GM04503 (cell line): ENCODE data around the gene KIAA1328.
"Not testable (repeated sequence)": the region's sequence is repeated elsewhere in the genome, so short reads cannot be mapped to it uniquely, and the experiment has no call there.

ENCODE experiments used
- DNase-seq: peaks from one replicate; pipeline ENCODE4 v3.0.0-alpha.2; 2012; ENCODE audit warnings: low read depth

KIAA1328 gene

DNA sequence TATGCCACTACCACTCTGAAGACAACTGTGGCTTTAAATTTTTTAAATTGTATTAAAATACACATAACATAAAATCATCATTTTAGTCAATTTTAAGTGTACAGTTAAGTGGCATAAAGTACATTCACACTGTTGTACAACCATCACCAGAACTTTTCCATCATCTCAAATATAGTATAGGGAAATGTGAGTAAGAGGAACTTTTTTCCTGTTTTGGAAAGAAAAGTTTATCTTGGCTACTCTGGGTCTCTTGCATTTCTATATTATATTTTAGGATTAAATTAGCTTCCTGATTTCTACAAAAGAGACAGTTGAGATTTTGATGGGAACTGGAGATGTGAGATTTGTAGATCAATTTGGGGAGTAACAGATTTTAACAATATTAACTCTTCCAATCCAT is 3.4 kb upstream of the KIAA1328 start:
- no peak for DNase-seq

DNA sequence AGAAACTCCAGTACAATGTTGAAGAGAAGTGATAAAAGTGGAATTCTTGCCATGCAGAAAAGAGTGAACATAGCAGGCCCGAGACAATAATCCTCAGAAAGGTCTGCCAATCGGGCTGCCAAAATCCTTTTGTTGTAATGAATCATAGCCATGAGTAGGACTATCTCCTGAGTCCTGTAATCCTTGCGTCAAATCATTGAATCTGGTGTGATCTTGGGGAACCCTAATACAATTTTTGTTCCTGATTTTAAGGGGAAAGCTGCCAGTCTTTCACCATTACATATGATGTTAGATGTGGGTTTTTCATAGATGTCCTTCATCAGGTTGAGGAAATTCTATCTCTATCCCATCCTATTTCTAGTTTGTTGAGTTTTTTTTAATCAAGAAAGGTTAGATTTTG is 2.4 kb upstream of the KIAA1328 start:
- no peak for DNase-seq

DNA sequence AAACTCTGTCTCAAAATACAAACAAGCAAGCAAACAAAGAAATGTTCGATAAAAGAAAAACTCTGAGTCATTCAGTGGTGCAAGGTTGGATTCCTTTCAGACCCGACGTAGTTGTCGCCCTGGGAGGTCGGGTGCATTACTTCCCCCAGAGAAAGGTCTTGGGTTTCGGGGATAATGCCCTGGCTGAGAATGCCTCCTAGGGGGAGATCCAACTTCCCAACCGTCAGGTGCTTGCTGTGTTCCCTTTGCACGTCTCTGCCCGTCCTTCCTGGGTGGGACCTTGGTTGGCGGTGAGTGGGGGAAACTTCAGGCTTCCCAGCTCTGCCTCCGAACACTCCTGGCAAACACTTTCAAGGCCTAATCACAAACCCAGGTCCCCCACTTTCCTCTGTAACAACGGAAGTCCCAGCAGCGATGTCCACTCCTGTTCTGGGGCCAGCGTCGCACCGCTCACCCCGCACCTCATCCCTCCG is 734 bp upstream of the KIAA1328 start:
- DNase-seq = peak; percentile 18

DNA sequence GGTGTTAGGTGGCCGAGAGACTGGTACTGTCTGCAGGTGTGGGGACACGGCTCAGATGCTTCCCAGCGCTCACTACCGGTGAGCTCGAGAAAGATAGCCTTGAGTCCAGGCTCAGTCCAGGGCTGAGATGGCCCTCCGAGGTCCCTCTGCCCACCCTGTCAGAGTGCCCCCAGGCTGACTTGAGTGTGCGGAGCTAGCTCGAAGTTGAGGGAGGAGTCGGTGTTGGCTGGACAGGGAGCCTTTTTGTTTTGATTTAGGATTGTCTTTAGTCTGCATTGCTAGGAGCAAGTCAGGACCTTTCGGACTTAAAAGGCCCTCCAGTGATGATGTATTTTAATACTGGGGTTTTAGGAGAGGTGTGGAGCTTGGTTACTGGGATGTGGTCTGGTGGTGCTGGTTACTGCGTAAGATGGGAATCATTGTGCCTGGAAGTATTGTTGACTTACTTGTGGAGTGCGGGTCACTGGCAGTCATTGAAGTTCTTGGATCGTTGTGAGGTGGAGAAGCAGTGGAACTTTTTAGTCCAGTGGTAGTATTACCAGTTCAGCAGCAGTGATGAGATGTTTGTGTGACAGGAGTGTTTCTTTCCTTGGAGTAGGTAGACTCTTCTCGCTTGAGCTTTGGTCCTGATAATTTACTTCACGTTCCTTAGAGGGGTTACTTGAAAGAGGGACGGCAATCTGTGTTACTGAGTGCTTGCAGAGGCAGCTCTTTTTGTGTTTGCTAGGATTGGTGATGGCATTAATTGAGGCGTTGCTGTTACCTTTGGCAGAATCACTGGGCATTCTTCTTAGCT is 633 bp downstream of the KIAA1328 start:
- no peak for DNase-seq

DNA sequence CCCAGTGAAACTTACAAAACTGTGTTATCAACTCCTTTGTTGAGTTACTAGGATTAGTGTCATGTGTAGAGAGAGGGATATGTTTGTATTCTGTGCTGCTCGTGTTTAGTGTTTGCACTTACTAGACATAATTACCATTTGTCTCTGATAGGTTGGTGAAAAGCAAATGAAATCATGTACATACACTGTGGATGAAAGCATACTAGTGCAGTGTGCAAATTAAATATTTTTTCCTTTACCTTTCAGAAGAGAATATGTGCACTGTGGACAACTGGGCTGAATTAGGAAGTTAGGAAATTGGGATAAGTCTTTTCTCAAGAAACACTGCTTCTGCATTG is 1.2 kb downstream of the KIAA1328 start:
- DNase-seq = no peak

DNA sequence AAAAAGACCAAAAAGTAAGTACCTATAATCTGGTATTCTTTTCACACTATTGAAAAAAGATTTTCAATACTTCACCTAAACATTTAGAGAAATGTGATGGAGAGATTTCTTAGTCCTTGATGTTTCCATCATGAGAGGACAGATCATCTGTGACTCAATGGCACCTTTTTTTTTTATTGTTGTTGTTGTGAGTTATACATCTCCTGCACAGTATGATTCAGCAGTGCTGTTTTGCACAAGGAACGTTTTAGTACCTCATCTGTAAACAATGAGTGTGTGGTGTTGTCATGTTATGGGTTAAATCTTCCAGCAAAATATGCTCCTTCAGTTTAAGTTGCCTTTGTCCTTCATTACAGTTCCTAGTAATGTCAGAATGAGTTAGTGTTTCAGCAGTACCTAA is 2.2 kb downstream of the KIAA1328 start:
- no peak for DNase-seq

DNA sequence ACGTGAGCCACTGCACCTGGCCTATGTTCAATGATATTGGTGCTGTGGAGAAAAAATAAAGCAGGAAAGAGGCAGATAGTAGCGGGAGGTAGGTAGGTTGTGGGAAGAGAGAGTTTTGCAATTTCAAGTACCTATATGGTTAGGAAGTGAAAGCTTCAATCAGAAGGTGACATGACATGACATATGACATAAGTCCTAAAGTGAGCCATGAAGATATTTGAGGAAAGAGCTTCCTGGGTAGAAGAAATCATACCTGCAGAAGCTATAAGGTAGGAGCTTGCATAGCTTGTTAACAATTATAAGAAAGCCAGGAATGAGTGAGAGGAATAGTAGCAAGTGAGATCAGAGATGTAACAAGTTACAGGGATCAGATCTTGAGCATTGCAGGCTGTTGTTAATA is 4.2 kb downstream of the KIAA1328 start:
- no peak for DNase-seq

DNA sequence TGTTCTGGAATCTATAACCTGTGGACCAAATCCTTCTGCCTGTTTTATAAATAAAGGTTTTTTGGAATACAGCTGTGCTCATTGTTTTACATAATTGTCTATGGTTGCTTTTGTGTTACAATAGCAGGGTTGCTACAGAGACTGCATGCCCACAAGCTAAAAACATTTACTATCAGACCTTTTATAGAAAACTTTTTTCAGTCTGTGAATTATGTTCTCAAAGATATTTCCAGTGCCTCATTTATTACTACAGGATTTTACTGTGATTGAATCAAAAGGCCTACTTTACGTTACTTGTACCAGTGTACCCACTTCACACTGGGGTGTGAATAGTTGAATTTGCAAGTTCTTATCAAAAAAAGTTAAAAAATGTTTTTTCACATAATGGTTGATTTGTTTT is 7.0 kb downstream of the KIAA1328 start:
- no peak for DNase-seq

DNA sequence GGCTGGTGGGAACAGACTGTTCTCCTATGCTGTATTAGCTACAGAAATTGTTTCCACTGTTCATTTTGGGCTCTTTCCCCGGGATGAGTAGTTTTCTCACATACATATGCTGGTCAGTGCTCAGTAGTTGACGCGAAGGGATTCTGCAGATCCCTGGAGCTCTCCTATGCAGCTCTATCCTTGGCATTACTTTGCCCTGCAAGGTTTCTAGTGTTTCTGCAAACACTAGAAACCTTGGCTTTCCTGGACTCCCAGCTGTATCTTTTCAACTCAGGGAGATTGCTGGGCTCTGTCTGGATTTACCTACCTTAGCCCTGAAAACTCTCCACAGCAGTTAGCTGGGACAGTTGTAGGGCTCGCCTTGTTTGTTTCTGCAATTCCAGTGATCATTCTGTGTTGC is 10.9 kb downstream of the KIAA1328 start:
- no peak for DNase-seq

DNA sequence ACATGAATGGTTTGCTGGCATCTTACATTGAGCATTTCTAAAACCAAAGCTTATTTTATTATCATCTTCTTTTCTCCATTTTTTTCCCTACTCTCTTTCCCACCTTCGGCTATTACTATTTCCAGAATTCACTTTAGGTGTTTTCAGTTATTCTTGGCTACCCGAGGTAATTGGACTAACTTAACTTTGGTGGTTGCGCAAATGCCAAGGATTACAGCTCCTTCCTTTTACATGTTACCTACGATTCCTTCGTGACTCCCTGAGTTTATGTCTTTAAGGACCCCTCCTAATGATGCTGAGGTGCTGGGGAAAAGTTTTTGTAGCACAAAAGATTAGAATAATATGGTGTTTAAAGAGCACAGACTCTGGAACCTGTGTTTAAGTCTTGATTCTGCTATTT is 14.3 kb downstream of the KIAA1328 start:
- DNase-seq = no peak

DNA sequence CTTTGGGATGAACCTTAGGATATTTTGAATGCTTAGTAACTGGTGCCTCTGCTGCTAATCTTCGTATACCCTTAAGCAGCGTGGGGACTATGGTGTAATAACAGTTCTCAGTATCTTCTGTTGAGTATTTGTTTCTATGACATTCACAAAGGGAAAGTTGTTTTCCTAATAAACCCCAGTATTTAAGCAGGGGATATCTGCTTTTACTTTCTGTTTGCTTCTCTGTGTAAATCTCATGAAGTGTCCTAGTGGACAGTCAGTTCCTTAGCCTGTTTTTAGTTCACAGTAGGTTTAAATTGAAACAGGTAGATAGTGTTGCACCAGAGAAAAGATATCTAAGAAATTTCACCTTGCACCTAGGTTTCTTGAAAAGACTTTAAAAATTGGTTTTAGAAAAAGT is 14.9 kb downstream of the KIAA1328 start:
- no peak for DNase-seq

DNA sequence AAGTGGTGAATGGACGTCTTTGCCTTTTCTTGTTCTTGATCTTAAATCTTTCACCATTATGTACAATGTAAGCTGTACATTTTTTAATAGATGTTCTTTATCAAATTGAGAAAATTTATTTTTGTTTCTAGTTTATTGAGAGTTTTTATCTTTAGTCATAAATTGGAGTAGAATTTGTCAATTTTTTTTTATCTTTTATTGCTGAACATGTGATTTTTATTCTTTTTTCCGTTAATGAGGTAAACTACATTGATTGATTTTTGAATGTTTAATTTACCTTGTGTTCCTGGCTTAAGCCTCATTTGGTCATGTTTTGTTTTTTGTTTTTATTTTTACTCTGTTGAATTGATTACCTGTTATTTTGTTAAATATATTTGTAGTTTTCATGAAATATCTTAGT is 19.7 kb downstream of the KIAA1328 start:
- no peak for DNase-seq

DNA sequence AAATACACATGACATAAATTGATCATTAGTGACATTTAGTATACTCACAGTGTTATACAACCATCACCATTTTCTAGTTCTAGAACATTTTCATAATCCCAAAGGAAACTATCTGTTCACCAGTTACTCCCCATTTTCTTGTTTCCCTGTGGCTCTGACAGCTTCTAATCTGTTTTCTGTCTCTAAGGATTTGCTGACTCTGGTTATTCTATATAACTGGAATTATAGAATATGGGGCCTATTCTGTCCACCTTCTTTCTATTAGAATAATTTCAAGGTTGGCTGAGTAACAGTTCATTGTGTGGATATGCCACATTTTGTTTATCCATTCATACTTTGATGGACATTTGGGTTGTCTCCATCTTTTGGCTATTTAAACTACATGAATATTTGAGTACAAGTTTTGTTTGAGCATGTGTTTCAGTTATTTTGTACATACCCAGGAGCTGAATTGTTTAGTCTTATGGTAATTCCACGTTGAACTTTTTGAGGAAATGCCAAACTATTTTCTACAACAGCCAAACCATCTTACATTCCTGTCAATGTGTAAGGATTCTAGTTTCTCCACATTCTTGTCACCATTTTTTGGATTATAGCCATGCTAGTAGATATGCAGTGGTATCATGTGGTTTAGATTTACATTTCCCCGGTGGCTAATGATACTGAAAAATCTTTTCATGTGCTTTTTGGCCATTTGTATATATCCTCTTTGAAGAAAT is 20.5 kb downstream of the KIAA1328 start:
- peak; percentile 68 for DNase-seq

DNA sequence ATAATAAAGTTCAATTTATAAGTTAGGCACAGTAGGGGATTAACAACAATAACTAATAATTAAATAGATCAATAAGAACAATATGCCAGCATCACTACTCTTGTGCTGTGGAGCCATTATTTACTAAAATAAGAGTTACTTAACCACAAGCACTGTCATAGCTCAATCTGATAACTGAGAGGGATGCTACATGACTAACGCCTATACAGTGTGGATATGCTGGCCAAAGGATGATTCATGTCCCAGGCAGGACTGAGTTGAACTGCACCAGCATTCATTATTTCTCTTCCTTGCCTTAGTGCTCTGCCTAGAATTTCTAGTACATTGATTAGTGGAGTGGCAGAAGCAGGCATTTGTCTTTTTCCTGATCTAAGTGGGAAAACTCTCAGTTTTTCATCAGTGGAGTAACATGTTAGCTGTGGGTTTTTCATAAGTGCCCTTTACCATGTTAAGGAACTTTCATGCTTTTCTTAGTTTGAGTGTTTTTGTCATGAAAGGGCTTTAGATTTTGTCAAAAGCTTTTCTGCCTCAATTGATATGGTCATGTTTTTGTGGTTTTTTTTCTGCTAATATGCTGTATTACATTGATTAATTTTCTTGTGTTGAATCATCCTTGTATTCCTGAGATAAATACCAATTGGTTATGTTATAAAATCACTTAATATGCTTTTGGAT is 21.7 kb downstream of the KIAA1328 start:
- DNase-seq = peak; percentile 79

DNA sequence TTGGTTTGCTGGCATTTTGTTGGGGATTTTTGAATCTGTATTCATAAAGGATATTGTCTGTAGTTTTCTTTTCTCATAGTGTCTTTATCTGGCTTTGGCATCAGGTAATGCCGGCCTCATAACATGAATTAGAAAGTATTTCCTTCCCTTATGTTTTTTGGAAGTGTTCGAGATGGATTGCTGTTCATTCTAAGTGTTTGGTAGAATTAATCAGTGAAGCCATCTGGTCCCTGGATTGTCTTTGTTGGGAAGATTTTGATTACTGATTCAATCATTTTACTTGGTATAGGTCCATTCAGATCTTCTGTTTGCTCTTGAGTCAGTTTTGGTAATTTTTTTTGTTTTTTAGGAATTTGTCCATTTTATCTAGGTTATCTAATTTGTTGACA is 22.3 kb downstream of the KIAA1328 start:
- no peak for DNase-seq

DNA sequence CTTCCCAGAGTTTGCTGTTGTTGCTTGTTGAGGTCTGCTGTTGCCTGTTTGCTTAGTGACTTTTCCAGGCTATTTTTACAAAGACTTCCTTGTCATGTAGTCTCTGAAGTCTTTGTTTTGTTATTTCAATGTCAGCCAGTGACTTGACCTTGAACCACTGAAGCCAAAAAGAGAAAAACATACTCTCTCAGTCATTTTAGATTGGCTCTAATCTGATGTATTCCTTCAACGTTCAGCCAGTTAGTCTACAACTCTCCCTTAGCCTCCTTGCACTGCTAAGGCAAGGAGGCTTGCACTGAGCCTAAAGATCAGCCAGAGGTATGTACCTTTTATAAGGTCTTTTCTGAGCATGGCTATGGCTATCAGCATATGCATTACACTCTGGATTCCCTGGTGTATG is 27.9 kb downstream of the KIAA1328 start:
- DNase-seq = no peak

DNA sequence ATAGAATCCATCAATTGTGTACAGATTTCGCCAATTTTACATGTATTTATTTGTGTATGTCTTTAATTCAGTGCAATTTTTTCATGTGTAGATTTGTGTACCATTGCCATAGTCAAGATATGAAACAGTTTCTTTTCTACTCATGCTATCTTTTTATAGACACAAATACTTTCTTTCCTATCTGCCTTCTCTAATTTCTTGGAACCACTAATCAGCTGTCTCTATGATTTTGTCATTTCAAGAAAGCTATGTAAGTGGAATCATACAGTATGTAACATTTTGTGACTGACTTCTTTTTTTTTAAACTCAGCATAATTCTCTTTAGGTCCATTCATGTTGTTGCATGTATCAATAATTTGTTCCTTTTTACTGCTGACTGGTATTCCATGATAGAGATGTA is 33.3 kb downstream of the KIAA1328 start:
- no peak for DNase-seq

DNA sequence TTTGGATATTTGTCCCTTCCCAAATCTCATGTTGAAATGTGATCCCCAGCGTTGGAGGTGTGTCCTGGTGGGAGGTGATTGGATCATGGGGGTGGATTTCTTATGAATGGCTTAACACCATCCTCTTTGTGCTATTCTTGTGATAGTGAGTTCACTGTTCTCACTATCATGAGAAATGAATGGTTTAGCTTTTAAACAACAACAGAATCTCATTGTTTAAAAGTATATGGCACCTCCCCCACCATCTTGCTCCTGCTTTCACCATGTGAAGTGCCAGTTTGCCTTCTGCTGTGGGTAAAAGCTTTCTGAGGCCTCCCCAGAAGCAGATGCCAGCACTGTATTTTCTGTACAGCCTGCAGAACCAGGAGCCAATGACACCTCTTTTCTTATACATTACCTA is 38.1 kb downstream of the KIAA1328 start:
- DNase-seq = no peak

DNA sequence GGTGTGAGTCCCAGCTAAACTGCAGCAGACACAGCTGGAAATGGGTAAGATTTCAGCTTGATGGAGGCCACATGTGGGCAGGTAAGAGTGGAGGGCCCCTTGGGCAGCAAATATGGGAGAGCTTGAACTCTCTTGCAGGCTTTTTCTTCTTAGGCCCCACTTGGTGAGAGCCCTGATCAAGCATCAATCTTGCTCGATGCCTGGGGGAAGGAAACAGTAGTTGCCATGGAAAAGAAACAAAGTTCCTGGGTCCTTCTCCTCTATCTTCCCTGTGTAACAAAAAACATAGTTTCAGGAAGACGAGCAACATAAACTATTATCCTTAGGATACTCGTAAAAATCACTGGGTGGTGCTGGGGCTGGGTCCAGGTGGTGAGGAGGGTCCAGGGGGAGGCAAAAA is 42.9 kb downstream of the KIAA1328 start:
- DNase-seq = no peak

DNA sequence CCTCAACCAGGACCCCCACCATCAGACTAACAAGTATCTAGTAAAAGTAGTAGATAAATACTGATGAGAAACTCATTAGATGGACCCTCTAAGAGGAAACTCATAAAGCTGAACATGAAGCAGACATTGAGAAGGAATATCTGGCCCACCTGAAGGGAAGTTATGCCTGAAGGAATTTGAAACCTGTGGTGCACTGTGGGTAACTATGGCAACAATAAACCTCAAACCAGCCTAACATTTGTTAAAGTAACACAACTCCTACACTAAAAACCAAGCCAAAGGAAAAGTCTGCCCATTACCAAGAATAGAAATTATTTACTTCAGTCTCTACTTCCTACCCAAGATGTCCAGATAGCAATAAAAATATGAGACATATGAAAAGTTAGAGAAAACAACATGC is 43.4 kb downstream of the KIAA1328 start:
- DNase-seq = no peak

DNA sequence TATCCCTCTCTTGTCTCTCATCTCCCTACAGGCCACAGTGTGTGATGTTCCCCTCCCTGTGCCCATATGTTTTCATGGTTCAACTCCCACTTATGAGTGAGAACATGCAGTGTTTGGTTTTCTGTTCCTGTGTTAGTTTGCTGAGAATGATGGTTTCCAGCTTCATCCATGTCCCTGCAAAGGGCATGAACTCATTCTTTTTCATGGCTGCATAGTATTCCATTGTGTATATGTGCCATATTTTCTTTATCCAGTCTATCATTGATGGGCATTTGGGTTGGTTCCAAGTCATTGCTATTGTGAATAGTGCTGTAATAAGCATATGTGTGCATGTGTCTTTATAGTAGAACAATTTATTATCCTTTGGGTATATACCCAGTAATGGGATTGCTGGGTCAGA is 44.9 kb downstream of the KIAA1328 start:
- DNase-seq = not testable (repeated sequence)

DNA sequence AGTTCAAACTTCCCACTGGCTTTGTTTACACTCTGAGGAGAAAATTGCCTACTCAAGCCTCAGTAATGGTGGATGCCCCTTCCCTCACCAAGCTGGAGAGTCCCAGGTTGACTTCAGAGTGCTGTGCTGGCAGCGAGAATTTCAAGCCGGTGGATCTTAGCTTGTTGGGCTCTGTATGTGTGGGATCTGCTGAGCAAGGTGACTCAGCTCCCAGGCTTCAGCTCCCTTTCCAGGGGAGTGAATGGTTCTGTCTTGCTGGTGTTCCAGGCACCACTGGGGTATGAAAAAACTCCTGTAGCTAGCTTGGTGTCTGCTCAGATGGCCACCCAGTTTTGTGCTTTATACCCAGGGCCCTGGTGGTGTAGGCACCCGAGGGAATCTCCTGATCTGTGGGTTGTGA is 50.9 kb downstream of the KIAA1328 start:
- DNase-seq = not testable (repeated sequence)

DNA sequence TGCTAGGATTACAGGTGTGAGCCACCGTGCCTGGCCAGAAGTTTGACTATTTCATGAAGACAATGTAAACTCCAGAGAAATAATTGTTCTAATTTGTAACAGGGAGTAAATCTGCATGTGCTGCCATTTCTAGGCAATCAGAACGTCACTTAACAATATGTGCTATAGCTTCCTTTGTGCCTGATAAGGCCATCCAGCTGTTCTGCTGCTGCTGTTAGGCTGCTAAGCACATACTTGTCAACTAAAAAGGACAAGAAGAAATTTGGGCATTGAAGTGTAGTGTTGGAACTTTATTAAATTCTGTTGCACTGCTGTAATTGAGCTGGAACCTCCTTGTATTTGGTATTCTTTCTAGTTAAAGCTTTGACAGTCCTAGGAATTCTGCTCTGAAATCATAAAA is 57.1 kb downstream of the KIAA1328 start:
- no peak for DNase-seq
